CD4-positive, alpha-beta T cell (primary cell): ENCODE results near the gene NOS1AP. TPM values are rescaled to one million over a fixed set of nuclear protein-coding genes. Genes with fewer than 3 reads are reported as not detected.

Source experiments
- ATAC-seq: fragments of 200-7000 bp; cut with Tn5 transposase; one replicate; pipeline ENCODE4 v1.10.0; 2022; ENCODE audit warnings: mild to moderate bottlenecking; ENCODE audit not compliant: poor library complexity
- CTCF ChIA-PET: fragments of 350-600 bp; sonication (Branson Sonifier 250); formaldehyde crosslinking; loops from one replicate; lab custom pipeline; 2021; ENCODE audit warnings: antibody characterized with exemption, inconsistent platforms; lab: Charles Lee
- POLR2A ChIA-PET: fragments of 350-600 bp; sonication (Branson Sonifier 250); formaldehyde crosslinking; loops from one replicate; lab custom pipeline; 2021; ENCODE audit warnings: antibody characterized with exemption, inconsistent platforms; lab: Charles Lee
- DNase-seq, 14 experiments: peaks; one replicate each; pipeline ENCODE4 v3.0.0-alpha.2; 2013 to 2020; ENCODE audit warnings: mixed read lengths in 2 of 14
- H3K27ac ChIP-seq, 2 donors: one replicate each; pipeline versions ENCODE4 v1.5.1 to v1.7.0; 2013; ENCODE audit warnings: low read length in 2 of 2, low read depth in 1 of 2, mild to moderate bottlenecking in 1 of 2
- H3K27me3 ChIP-seq, 2 experiments: 1 replicate in 1 of 2; 2 replicates in 1 of 2; pipeline versions ENCODE4 v1.6.1 to v1.7.0; 2013; ENCODE audit warnings: low read length in 2 of 2, control low read depth in 1 of 2, mild to moderate bottlenecking in 1 of 2, moderate library complexity in 1 of 2; ENCODE audit not compliant: insufficient read depth in 2 of 2, control insufficient read depth in 1 of 2
- H3K36me3 ChIP-seq: one replicate; pipeline ENCODE4 v1.6.1; 2013; ENCODE audit warnings: low read length, control low read depth; ENCODE audit not compliant: insufficient read depth
- H3K4me1 ChIP-seq: one replicate; pipeline ENCODE4 v1.6.1; 2013; ENCODE audit warnings: low read length, control low read depth; ENCODE audit not compliant: insufficient read depth
- H3K4me3 ChIP-seq: one replicate; pipeline ENCODE4 v1.5.1; 2013; ENCODE audit warnings: mild to moderate bottlenecking, low read length, moderate library complexity
- H3K9me3 ChIP-seq, 2 experiments: 1 replicate in 1 of 2; 2 replicates in 1 of 2; pipeline versions ENCODE4 v1.6.1 to v1.7.0; 2013; ENCODE audit warnings: low read length in 2 of 2, mild to moderate bottlenecking in 2 of 2, control low read depth in 1 of 2, moderate library complexity in 1 of 2; ENCODE audit not compliant: control insufficient read depth in 1 of 2, insufficient read depth in 1 of 2
- H3K27ac Mint-ChIP-seq: one replicate; pipeline ENCODE4 v1.8.0; 2020; ENCODE audit warnings: mixed read lengths
- H3K27me3 Mint-ChIP-seq: one replicate; pipeline ENCODE4 v1.8.0; 2021; ENCODE audit warnings: mixed read lengths
- H3K36me3 Mint-ChIP-seq: one replicate; pipeline ENCODE4 v1.8.0; 2021; ENCODE audit warnings: low read depth, mixed read lengths
- H3K4me1 Mint-ChIP-seq: one replicate; pipeline ENCODE4 v1.8.0; 2021; ENCODE audit warnings: low read depth, mixed read lengths
- H3K4me3 Mint-ChIP-seq: one replicate; pipeline ENCODE4 v1.8.0; 2020; ENCODE audit warnings: mild to moderate bottlenecking, mixed read lengths
- H3K9me3 Mint-ChIP-seq: one replicate; pipeline ENCODE4 v1.8.0; 2020; ENCODE audit warnings: mixed read lengths
- CTCF ChIP-seq: fragments of 200-600 bp; IDR thresholded peaks from one replicate; pipeline ENCODE4 v1.8.0; 2022; ENCODE audit warnings: antibody characterized with exemption, mild to moderate bottlenecking
- intact Hi-C, 2 experiments: fragments of 100-400 bp; cut with DNase I in 1 of 2; cut with micrococcal nuclease in 1 of 2; formaldehyde crosslinking; loops; one replicate each; pipeline versions ENCODE4 v1.15.1 to v1.9.0; 2023 to 2025; cut with DNase I, micrococcal nuclease
- total RNA-seq, 174 experiments: library from RNA in 2 of 174; stranded (reverse) in 2 of 174; gene quantifications; one replicate each; pipeline ENCODE4 v1.2.3 and lab custom pipeline; 2021 to 2026

Gene NOS1AP
- total RNA-seq, 2 experiments from 2014 or later, result not detected

- no peaks in the 10 kb centered on the region for H3K36me3 Mint-ChIP-seq
- peaks cover 65% of the 10 kb centered on the region for H3K27me3 Mint-ChIP-seq
- no peak overlapping the region for H3K27ac Mint-ChIP-seq
- TF ChIP-seq CTCF, result no peak
- H3K27me3 ChIP-seq, result peaks cover 8 to 11% of the 10 kb centered on the region in 2 experiments
- no peak for DNase-seq
- H3K36me3 ChIP-seq, result no peaks in the 10 kb centered on the region
- ATAC-seq, result no peak
- intact Hi-C loops, result no loop called here
- H3K9me3 Mint-ChIP-seq, result peaks cover 3% of the 10 kb centered on the region
- no peaks in the 10 kb centered on the region for H3K4me1 Mint-ChIP-seq
- ChIA-PET CTCF (no interaction called here), POLR2A (no interaction called here)
- H3K27ac ChIP-seq, result no peak overlapping the region
- no peak overlapping the region for H3K4me3 Mint-ChIP-seq
- H3K4me3 ChIP-seq, result no peak overlapping the region
- H3K4me1 ChIP-seq, result no peaks in the 10 kb centered on the region
- H3K9me3 ChIP-seq, result peaks cover 0 to 7% of the 10 kb centered on the region in 2 experiments
Measured at GRCh38 chr1:162107911-162108310, 38.4 kb downstream of the NOS1AP start.

- CTCF ChIA-PET, result no interaction called here
- TF ChIP-seq CTCF, result no peak
- H3K9me3 Mint-ChIP-seq, result peaks cover 3% of the 10 kb centered on the region
Measured at GRCh38 chr1:162108426-162108825, 38.9 kb downstream of the NOS1AP start.

GRCh38 chr1:162110910-162111309, 41.4 kb downstream of the NOS1AP start:
- Mint-ChIP-seq H3K27me3 (peaks cover 48% of the 10 kb centered on the region), H3K4me3 (no peak overlapping the region), H3K9me3 (peaks cover 3% of the 10 kb centered on the region), H3K27ac (no peak overlapping the region), H3K36me3 (no peaks in the 10 kb centered on the region), H3K4me1 (no peaks in the 10 kb centered on the region)
- Histone ChIP-seq H3K4me1 (no peaks in the 10 kb centered on the region), H3K27ac (no peak overlapping the region), H3K27me3 (peaks cover under 1 to 7% of the 10 kb centered on the region in 2 experiments), H3K4me3 (no peak overlapping the region), H3K9me3 (peaks cover 0 to 3% of the 10 kb centered on the region in 2 experiments), H3K36me3 (no peaks in the 10 kb centered on the region)
- ChIA-PET CTCF (no interaction called here), POLR2A (no interaction called here)
- ATAC-seq (no peak), DNase-seq (no peak)
- TF ChIP-seq CTCF, result no peak
- intact Hi-C loops, result no loop called here

More at GRCh38 chr1:162108426-162108825, 38.9 kb downstream of the NOS1AP start:
- H3K4me1 ChIP-seq, result no peaks in the 10 kb centered on the region
- H3K27me3 Mint-ChIP-seq, result peaks cover 60% of the 10 kb centered on the region
- no peaks in the 10 kb centered on the region for H3K36me3 ChIP-seq
- H3K9me3 ChIP-seq, result peaks cover 0 to 7% of the 10 kb centered on the region in 2 experiments
- POLR2A ChIA-PET, result no interaction called here
- no peak overlapping the region for H3K4me3 ChIP-seq
- intact Hi-C loops, result no loop called here
- H3K27ac Mint-ChIP-seq, result no peak overlapping the region
- no peaks in the 10 kb centered on the region for H3K4me1 Mint-ChIP-seq
- DNase-seq (no peak), ATAC-seq (no peak)
- peaks cover 8 to 11% of the 10 kb centered on the region in 2 experiments for H3K27me3 ChIP-seq
- no peaks in the 10 kb centered on the region for H3K36me3 Mint-ChIP-seq
- no peak overlapping the region for H3K27ac ChIP-seq
- H3K4me3 Mint-ChIP-seq, result no peak overlapping the region
